ENCODE data around the gene ADAMTS2.

GRCh38 chr5:179375831-179376365 lies 30.6 kb upstream of the ADAMTS2 start:
- no peak for TF ChIP-seq CTCF (IDR thresholded peaks at IDR 0.05)
- no peak for TF ChIP-seq EZH2 (IDR thresholded peaks at IDR 0.05)

All from neural progenitor cell (in vitro differentiated cells).